ENCODE measurements around the gene TARS3.

The TARS3 gene

DNA sequence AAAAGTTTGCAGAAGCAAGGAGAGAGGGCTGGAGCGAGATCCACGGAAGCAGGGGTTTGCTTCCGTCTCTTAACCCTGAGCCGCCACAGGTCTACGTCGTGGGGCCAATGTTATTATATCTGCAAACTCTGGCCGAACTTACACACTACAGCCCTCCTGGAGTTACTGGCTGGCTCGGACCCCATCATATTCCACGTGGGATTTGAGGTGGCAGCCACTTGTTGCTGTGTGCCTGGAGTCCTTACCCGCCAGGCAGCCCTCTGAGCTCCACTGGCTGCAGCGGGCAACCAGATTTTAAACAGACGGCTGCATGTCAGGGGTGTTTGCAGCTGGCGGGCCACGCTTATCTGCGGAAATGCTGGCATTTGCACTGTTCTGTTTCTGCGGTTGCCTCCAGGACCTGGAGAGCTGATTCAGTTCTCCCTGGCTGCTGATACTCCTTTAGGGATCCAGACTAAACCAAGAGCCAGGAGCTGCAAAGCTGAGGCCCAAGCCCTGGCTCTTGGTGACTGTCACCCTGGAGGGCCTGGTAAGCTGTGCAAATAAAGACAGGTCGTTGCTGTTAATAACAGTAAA is 106.8 kb downstream of the TARS3 start:
- H3K27me3 ChIP-seq (ENCODE audit: insufficient read depth, poor library complexity, severe bottlenecking) = no peaks in the 10 kb centered on the region
- H3K4me3 ChIP-seq (replicated peaks; ENCODE audit: insufficient read depth, low read length) = no peak overlapping the region
- no peak for DNase-seq (ENCODE audit: low read depth in 1 of 2, low spot score in 1 of 2)
- TF ChIP-seq REST (IDR thresholded peaks at IDR 0.05; ENCODE audit: insufficient replicate concordance, low read depth) (no peak), GABPA (IDR thresholded peaks at IDR 0.05; ENCODE audit: low read depth) (no peak), POLR2AphosphoS5 (IDR thresholded peaks at IDR 0.05; ENCODE audit: low read depth) (no peak), SPI1 (IDR thresholded peaks at IDR 0.05; ENCODE audit: borderline replicate concordance, low read depth) (no peak)
- TF ChIP-seq, protein P1, sequence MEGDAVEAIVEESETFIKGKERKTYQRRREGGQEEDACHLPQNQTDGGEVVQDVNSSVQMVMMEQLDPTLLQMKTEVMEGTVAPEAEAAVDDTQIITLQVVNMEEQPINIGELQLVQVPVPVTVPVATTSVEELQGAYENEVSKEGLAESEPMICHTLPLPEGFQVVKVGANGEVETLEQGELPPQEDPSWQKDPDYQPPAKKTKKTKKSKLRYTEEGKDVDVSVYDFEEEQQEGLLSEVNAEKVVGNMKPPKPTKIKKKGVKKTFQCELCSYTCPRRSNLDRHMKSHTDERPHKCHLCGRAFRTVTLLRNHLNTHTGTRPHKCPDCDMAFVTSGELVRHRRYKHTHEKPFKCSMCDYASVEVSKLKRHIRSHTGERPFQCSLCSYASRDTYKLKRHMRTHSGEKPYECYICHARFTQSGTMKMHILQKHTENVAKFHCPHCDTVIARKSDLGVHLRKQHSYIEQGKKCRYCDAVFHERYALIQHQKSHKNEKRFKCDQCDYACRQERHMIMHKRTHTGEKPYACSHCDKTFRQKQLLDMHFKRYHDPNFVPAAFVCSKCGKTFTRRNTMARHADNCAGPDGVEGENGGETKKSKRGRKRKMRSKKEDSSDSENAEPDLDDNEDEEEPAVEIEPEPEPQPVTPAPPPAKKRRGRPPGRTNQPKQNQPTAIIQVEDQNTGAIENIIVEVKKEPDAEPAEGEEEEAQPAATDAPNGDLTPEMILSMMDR (IDR thresholded peaks at IDR 0.05; ENCODE audit: insufficient read depth, low read length) = no peak
- H3K27ac ChIP-seq (replicated peaks) = no peak overlapping the region

GRCh38 chr15:101615986-101616848 is 108.1 kb downstream of the TARS3 start:
- DNase-seq (ENCODE audit: low read depth in 1 of 2, low spot score in 1 of 2) = no peak
- Histone ChIP-seq H3K27me3 (ENCODE audit: insufficient read depth, poor library complexity, severe bottlenecking) (no peaks in the 10 kb centered on the region), H3K27ac (replicated peaks) (no peak overlapping the region), H3K4me3 (replicated peaks; ENCODE audit: insufficient read depth, low read length) (no peak overlapping the region)
- TF ChIP-seq GABPA (IDR thresholded peaks at IDR 0.05; ENCODE audit: low read depth) (no peak), REST (IDR thresholded peaks at IDR 0.05; ENCODE audit: insufficient replicate concordance, low read depth) (no peak), POLR2AphosphoS5 (IDR thresholded peaks at IDR 0.05; ENCODE audit: low read depth) (no peak), SPI1 (IDR thresholded peaks at IDR 0.05; ENCODE audit: borderline replicate concordance, low read depth) (no peak)
- TF ChIP-seq, protein P1 (IDR thresholded peaks at IDR 0.05; ENCODE audit: insufficient read depth, low read length) = no peak

GRCh38 chr15:101615414-101615985 is 108.8 kb downstream of the TARS3 start:
- Histone ChIP-seq H3K27ac (replicated peaks) (no peak overlapping the region), H3K4me3 (replicated peaks; ENCODE audit: insufficient read depth, low read length) (no peak overlapping the region), H3K27me3 (ENCODE audit: insufficient read depth, poor library complexity, severe bottlenecking) (no peaks in the 10 kb centered on the region)
- TF ChIP-seq, protein P1 (IDR thresholded peaks at IDR 0.05; ENCODE audit: insufficient read depth, low read length) = no peak
- TF ChIP-seq SPI1 (IDR thresholded peaks at IDR 0.05; ENCODE audit: borderline replicate concordance, low read depth) (no peak), REST (IDR thresholded peaks at IDR 0.05; ENCODE audit: insufficient replicate concordance, low read depth) (no peak), GABPA (IDR thresholded peaks at IDR 0.05; ENCODE audit: low read depth) (no peak), POLR2AphosphoS5 (IDR thresholded peaks at IDR 0.05; ENCODE audit: low read depth) (no peak)
- DNase-seq (ENCODE audit: low read depth in 1 of 2, low spot score in 1 of 2) = no peak

Measured in HL-60 (cell line).